ENCODE data around the gene SSBP3. TPM values are rescaled to one million over a fixed set of nuclear protein-coding genes. Genes with fewer than 3 reads are reported as not detected.

Gene SSBP3
- total and polyA plus RNA-seq, 2 of the 13 experiments (the other 11 are each of a cell fraction or from before 2014, with no cell fraction given) = 8.5 to 17.6 TPM

- TF ChIP-seq ZNF800 (CRISPR knock-in tag; IDR thresholded peaks at IDR 0.05) = no peak
- TF ChIP-seq DMTF1 (CRISPR knock-in tag; IDR thresholded peaks at IDR 0.05) = no peak
- TF ChIP-seq ZKSCAN1 (IDR thresholded peaks at IDR 0.05; ENCODE audit: low read length) = no peak
- TF ChIP-seq ZNF460 (CRISPR knock-in tag; IDR thresholded peaks at IDR 0.05; ENCODE audit: borderline replicate concordance) = no peak
- no peak for TF ChIP-seq MTF1 (CRISPR knock-in tag; IDR thresholded peaks at IDR 0.05)
- no peak for TF ChIP-seq ZNF704 (CRISPR knock-in tag; IDR thresholded peaks at IDR 0.05; ENCODE audit: borderline replicate concordance)
- TF ChIP-seq ZNF615 (CRISPR knock-in tag; IDR thresholded peaks at IDR 0.05; ENCODE audit: borderline replicate concordance) = no peak
- TF ChIP-seq EEA1 (CRISPR knock-in tag; IDR thresholded peaks at IDR 0.05; ENCODE audit: borderline replicate concordance) = no peak
- TF ChIP-seq TSC22D2 (CRISPR knock-in tag; IDR thresholded peaks at IDR 0.05; ENCODE audit: borderline replicate concordance) = no peak
- no peak for TF ChIP-seq MYPOP (CRISPR knock-in tag; IDR thresholded peaks at IDR 0.05)
- TF ChIP-seq YY1 (IDR thresholded peaks at IDR 0.05; ENCODE audit: insufficient read depth, insufficient replicate concordance, low read depth, low read length) = no peak
- no peak for TF ChIP-seq ZNF547 (CRISPR knock-in tag; IDR thresholded peaks at IDR 0.05)
- TF ChIP-seq ZNF720 (CRISPR knock-in tag; IDR thresholded peaks at IDR 0.05) = no peak
- TF ChIP-seq CBX1 (IDR thresholded peaks at IDR 0.05; ENCODE audit: low read depth) = no peak
- no peak for TF ChIP-seq SYNCRIP (IDR thresholded peaks at IDR 0.05; ENCODE audit: insufficient read depth, low read depth, low read length)
- no peak for TF ChIP-seq NFE2L2 (IDR thresholded peaks at IDR 0.05; ENCODE audit: low read length)
- TF ChIP-seq HIC2 (CRISPR knock-in tag; IDR thresholded peaks at IDR 0.05; ENCODE audit: low read depth) = peak; percentile 44; the same call in 1 of the 2 replicates
These were observed 58.1 kb downstream of the SSBP3 start (continued) for GRCh38 chr1:54347955-54348699.
